HS-5 (cell line): ENCODE measurements around the gene CATSPERE.
"Not testable (repeated sequence)": the region's sequence is repeated elsewhere in the genome, so short reads cannot be mapped to it uniquely, and the experiment has no call there.

ENCODE experiments used
- DNase-seq: peaks from one replicate; pipeline ENCODE4 v3.0.0-alpha.2; 2012; ENCODE audit warnings: low read depth

Gene CATSPERE

DNA sequence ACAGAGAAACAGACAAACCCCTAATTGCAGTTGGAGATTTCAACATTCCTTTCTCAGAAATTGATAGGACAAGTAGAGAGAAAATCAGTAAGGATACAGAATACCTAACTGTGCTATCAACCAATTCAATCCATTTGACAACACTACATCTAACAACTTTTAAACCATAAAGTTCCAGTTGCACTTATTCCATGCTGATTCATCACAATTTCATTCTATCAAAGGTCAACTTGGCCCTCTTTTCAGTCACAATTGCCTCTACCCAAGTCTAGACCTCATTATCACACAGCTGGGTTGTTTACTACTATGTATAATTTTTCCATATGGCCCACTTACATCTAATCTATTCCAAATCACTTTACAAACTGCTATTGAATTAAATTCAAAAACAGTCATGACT lies 172.1 kb downstream of the CATSPERE start:
- no peak for DNase-seq

- DNase-seq: no peak
Measured at GRCh38 chr1:244634546-244634945, 173.5 kb downstream of the CATSPERE start.

- no peak for DNase-seq
Measured at GRCh38 chr1:244636488-244637259, 175.6 kb downstream of the CATSPERE start.

DNA sequence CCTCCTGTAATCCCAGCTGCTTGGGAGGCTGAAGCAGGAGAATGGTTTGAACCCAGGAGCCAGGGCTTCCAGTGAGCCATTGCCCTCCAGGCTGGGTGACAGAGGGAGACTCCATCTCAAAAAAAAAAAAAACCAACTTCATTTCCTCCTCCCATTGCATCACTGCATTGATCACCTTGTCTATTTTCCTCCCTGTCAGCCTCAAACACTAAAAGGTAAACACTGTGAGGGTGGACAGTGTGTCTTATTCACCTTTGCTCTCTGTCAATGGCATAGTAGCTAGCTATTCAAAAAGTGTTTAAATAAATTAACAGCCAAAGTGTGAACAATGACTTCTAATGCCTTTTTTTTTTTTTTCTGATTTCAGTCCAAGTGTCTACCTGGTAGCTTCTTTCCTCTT lies 178.5 kb downstream of the CATSPERE start:
- no peak for DNase-seq

- no peak for DNase-seq
Measured at GRCh38 chr1:244640917-244641316, 179.8 kb downstream of the CATSPERE start.

DNA sequence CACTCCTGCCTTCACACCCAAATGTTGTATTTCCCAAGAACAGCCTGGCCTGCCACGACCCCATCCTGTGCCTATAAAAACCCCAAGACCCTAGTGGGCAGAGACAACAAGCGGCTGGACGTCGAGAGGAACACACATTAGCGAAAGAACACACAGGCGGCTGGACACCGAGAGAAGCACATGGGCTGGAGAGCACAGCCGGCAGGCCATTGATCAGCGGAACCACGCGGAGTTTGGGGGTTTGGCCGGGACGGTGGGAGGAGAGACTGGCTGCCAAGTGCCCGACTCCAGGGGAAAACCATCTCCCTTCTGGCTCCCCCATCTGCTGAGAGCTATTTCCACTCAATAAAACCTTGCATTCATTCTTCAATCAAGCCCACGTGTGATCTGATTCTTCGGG lies 181.5 kb downstream of the CATSPERE start:
- no peak for DNase-seq

- no peak for DNase-seq
Measured at GRCh38 chr1:244642988-244643387, 181.9 kb downstream of the CATSPERE start.

DNA sequence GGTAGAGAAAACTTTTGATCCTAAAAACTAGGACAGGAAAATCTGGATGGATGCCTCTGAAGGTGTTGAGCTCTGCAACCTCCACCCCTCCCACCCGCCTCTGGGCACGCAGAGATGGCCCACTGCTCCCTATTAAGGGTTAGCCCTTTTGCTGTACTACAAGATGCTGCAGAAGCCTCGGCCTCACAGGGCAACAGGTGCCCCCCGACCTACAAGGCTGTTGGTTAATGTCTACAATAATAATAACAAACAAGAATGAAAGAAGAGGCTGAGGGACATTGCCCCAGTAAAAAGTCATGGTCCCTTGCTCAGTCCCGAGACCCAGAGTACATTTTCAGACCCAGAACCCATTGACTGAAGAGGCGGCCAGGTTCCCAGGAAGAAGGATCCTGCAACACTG lies 184.3 kb downstream of the CATSPERE start:
- no peak for DNase-seq

GRCh38 chr1:244645890-244646289 lies 184.8 kb downstream of the CATSPERE start:
- DNase-seq: no peak

- DNase-seq: no peak
Measured at GRCh38 chr1:244647819-244648218, 186.7 kb downstream of the CATSPERE start.

DNA sequence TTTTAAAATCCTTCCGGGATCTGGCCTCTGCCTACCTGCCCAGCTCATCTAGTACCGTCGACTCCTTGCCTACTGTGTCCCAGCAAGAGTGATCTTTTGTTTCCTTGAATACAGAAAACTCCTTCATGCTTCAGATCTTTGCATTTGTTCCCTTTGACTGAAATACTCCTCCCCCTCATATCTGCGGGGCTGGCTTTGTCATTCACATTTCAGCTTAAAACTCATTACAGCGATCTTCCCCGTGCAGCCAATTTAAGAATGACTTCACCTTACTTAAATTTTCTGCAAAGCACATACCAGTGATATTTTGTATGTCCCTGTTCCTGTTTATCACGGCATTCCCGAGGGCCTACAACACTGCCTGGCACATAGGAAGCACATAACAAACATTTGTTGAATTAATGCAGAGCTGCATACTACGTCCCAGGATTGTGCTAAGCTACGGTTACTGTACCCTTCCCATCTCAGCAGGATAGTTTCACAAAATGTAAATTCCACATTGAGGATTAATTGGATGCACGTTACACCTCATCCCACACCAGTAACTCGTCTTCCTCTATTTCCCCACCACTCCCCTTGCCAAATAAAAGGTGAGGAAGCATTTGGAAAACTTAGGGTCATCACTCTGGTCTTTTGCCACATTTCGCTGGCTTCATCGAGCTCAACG lies 191.0 kb downstream of the CATSPERE start:
- no peak for DNase-seq

DNA sequence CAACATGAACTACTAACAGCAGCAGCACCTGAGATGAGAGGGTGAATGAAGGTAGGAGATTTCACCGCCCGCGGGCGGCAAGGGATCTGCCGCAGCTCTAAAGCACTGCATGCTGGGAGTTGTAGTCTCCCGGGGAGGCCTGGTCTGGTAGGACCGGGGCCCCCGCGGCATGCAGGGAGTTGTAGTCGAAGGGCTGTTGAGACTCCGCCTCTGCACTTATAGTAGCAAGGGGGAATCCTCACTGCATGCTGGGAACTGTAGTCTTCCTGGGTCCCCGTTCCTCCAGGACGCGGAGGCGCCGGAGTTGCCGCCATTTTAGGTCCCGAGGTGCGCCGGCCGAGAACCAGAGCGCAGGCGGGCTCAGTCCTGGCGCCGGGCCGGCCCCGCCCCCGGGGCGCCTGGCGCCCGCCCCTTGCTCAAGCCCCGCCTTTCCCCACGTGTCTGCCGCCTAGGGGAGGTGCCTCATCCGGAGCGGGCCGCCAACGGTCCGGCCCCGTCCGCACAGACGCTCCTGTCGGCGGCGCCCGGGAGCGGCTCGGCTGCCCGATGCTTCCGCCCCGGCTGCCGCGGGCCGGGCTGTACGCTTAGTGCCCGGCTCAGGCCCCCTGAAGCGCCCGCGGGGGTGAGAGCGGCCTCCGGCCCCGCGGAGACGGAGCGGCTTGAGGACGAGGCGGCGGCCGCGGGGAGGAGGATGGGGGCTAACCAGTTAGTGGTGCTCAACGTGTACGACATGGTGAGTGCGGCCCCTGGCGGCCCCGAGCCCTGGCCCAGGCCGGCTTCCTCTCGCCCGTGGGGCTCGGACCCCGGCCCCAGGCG lies 191.8 kb downstream of the CATSPERE start, which contains the start of gene DESI2:
Gene DESI2 (plus strand): TSS at position 504 of the 816 bp plus-strand sequence. CDS start 188 bp downstream, at position 692.
- peak; percentile 94 for DNase-seq

GRCh38 chr1:244653439-244654107 lies 192.5 kb downstream of the CATSPERE start:
- no peak for DNase-seq

DNA sequence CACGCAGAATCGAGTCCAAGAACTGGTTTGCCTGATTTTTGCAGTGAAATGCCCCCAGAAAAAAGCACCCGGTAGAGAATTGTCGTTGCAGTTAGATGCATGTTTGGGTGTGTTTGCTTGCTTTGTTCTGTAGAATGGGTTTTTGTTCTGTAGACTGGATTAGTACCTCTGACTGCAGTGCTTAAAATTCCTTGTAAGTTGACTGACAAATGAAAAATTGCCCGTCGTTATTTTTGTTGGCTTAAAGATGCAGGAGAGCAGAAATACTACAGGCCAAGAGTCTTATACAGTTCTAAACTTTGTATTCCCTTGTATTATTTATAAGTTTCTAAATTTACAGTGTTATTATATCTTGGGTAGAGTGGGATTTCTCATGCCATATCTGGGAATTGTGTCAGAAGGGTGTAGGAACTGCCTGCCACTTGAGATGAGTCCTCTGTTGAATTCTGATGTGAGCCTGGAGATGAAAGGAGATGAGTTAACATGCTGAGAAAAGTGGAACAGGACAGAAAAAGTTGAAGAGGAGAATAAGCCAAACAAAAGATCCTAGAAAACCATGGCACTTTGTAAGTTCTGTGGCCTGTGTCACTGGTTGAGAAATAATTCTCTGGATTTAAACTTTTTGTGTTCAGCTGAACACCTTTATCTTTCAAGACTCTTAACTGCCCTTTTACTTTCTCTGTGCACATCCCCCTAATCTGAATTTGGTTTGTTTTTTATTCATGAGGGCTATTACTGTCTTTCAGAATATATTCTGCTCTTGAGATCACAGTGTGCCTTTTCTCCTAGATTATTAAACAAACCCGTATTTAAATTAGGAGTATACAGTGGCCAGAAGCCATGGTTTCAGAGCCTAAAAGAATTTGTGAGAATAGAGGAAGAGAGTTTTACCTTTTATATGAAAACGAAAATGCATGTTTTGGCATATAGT lies 193.3 kb downstream of the CATSPERE start:
- no peak for DNase-seq

- DNase-seq: no peak
Measured at GRCh38 chr1:244655186-244655585, 194.1 kb downstream of the CATSPERE start.

GRCh38 chr1:244657421-244657820 lies 196.3 kb downstream of the CATSPERE start:
- DNase-seq: no peak

DNA sequence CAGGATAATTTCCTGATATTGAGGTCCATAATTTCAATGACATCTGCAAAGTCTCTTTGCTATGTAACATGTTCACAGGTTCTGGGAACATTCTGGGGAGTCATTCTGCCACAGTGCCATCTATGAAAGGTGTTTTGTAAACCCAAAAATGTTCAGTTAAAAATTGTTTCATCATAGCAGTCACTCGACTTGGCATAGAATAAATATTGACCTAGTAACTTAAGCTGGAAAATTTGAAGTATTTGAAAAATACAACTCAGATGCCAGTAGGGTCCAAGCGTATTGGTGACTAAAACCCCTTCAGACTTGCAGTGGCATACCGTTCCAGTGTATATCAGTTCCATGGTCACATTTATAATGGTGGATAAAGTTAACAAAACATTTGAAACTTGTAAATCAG lies 198.6 kb downstream of the CATSPERE start:
- no peak for DNase-seq

- no peak for DNase-seq
Measured at GRCh38 chr1:244660595-244660994, 199.5 kb downstream of the CATSPERE start.

GRCh38 chr1:244661569-244662312 lies 200.7 kb downstream of the CATSPERE start:
- DNase-seq: not testable (repeated sequence)

DNA sequence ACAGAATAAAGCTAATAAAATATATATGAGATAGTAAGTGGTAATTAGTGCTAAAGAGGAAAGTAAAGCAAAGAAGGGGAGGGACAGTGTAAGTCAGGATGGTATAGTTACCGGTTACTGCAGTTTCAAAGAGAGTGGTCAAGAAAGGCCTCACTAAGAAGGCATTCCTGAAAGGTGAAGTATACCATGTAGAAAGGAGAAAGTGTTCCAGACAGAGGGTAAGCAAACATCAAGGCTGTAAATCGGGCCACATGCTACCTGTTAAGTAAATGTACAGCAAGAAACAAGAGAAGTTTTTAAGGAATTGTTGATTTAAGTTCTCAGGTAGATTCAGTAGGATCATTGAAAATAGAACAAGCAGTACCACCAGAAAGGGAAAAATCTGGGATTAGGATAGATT lies 201.5 kb downstream of the CATSPERE start:
- no peak for DNase-seq
